ENCODE measurements around the gene SSTR4. TPM values are rescaled to one million over a fixed set of nuclear protein-coding genes. Genes with fewer than 3 reads are reported as not detected.
A peak's percentile ranks its signal among the peaks of the same experiment; 100 is the strongest.

SSTR4 gene
- total and polyA plus RNA-seq, 2 donors from 2014 or later, result not detected

- Histone ChIP-seq H3K4me3 (ENCODE audit: low read length in 3 of 3) (no peak overlapping the region), H3K36me3 (ENCODE audit: control insufficient read depth in 2 of 3, insufficient read depth in 3 of 3, low read length in 3 of 3) (no peaks in the 10 kb centered on the region), H3K27me3 (ENCODE audit: control insufficient read depth, insufficient read depth, low read length) (no peaks in the 10 kb centered on the region), H3K9ac (ENCODE audit: low read length in 3 of 3) (no peak overlapping the region), H3K9me3 (ENCODE audit: control insufficient read depth in 2 of 3, insufficient read depth in 1 of 3, low read length in 3 of 3) (no peaks in the 10 kb centered on the region), H3K4me1 (ENCODE audit: control insufficient read depth in 2 of 3, insufficient read depth in 2 of 3, low read depth in 1 of 3, low read length in 3 of 3) (peaks cover 0 to 12% (median 0%) of the 10 kb centered on the region in 3 donors), H3K27ac (ENCODE audit: low read depth in 2 of 2, low read length in 2 of 2) (peak overlapping the region; percentile 91 to 97)
- intact Hi-C loops (cut with DNase I), result no loop called here
- no peak for FAIRE-seq
- TF ChIP-seq, protein P1, sequence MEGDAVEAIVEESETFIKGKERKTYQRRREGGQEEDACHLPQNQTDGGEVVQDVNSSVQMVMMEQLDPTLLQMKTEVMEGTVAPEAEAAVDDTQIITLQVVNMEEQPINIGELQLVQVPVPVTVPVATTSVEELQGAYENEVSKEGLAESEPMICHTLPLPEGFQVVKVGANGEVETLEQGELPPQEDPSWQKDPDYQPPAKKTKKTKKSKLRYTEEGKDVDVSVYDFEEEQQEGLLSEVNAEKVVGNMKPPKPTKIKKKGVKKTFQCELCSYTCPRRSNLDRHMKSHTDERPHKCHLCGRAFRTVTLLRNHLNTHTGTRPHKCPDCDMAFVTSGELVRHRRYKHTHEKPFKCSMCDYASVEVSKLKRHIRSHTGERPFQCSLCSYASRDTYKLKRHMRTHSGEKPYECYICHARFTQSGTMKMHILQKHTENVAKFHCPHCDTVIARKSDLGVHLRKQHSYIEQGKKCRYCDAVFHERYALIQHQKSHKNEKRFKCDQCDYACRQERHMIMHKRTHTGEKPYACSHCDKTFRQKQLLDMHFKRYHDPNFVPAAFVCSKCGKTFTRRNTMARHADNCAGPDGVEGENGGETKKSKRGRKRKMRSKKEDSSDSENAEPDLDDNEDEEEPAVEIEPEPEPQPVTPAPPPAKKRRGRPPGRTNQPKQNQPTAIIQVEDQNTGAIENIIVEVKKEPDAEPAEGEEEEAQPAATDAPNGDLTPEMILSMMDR (IDR thresholded peaks at IDR 0.05; ENCODE audit: borderline replicate concordance, extremely low read depth, insufficient read depth), result no peak
- no peak for DNase-seq
Measured at GRCh38 chr20:23087587-23088251, 52.6 kb downstream of the SSTR4 start.

Other genes starting within 250 kb of the SSTR4 start
- 48.1 TPM for gene THBD, start 14.4 kb downstream of the SSTR4 start, total RNA-seq
- gene THBD, start 14.4 kb downstream of the SSTR4 start, polyA plus RNA-seq (ENCODE audit: insufficient read depth, low read depth, low replicate concordance), result 9.7 TPM
- 104 TPM for gene CD93, start 51.0 kb downstream of the SSTR4 start, total RNA-seq
- gene CD93, start 51.0 kb downstream of the SSTR4 start, polyA plus RNA-seq (ENCODE audit: insufficient read depth, low read depth, low replicate concordance), result 9.9 TPM